Measurements from ENCODE around the gene C16orf78. TPM values are rescaled to one million over a fixed set of nuclear protein-coding genes. Genes with fewer than 3 reads are reported as not detected.

C16orf78 gene
- total and polyA plus RNA-seq, 4 donors: not detected

- Histone ChIP-seq H3K9me3 (ENCODE audit: control insufficient read depth in 4 of 4, insufficient read depth in 3 of 4, low read length in 3 of 4) (no peaks in the 10 kb centered on the region), H3K4me3 (no peak overlapping the region), H3K36me3 (ENCODE audit: control insufficient read depth in 4 of 4, insufficient read depth in 4 of 4, low read length in 4 of 4) (no peaks in the 10 kb centered on the region), H3K27me3 (ENCODE audit: control insufficient read depth in 3 of 3, insufficient read depth in 3 of 3, low read length in 2 of 3) (no peaks in the 10 kb centered on the region), H3K9ac (ENCODE audit: insufficient read depth in 1 of 2, low read length in 2 of 2) (no peak overlapping the region), H3K4me1 (ENCODE audit: control insufficient read depth in 5 of 5, insufficient read depth in 5 of 5, low read length in 5 of 5) (no peaks in the 10 kb centered on the region), H3K27ac (ENCODE audit: low read depth in 1 of 2, low read length in 1 of 2) (no peak overlapping the region)
- TF ChIP-seq CTCF (IDR thresholded peaks at IDR 0.05; ENCODE audit: control extremely low read depth, extremely low read depth): no peak
- no peak for ATAC-seq (ENCODE audit: insufficient read depth, low FRiP score)
- WGBS, 2 donors: 78 to 94% methylated on average over 10 of the region's 10 CpGs
- DNase-seq: no peak
Measured at GRCh38 chr16:49415083-49415482, 41.5 kb downstream of the C16orf78 start.

- no peak for ATAC-seq (ENCODE audit: insufficient read depth, low FRiP score)
- Histone ChIP-seq H3K4me1 (ENCODE audit: control insufficient read depth in 5 of 5, insufficient read depth in 5 of 5, low read length in 5 of 5) (no peaks in the 10 kb centered on the region), H3K36me3 (ENCODE audit: control insufficient read depth in 4 of 4, insufficient read depth in 4 of 4, low read length in 4 of 4) (no peaks in the 10 kb centered on the region), H3K9me3 (ENCODE audit: control insufficient read depth in 4 of 4, insufficient read depth in 3 of 4, low read length in 3 of 4) (no peaks in the 10 kb centered on the region), H3K27ac (ENCODE audit: low read depth in 1 of 2, low read length in 1 of 2) (no peak overlapping the region), H3K4me3 (no peak overlapping the region), H3K9ac (ENCODE audit: insufficient read depth in 1 of 2, low read length in 2 of 2) (no peak overlapping the region), H3K27me3 (ENCODE audit: control insufficient read depth in 3 of 3, insufficient read depth in 3 of 3, low read length in 2 of 3) (no peaks in the 10 kb centered on the region)
- DNase-seq: no peak
- TF ChIP-seq CTCF (IDR thresholded peaks at IDR 0.05; ENCODE audit: control extremely low read depth, extremely low read depth): no peak
- 92 to 93% methylated on average over 15 of the region's 15 CpGs for whole genome bisulfite sequencing, 2 donors
Measured at GRCh38 chr16:49416001-49416675, 42.5 kb downstream of the C16orf78 start.

DNA sequence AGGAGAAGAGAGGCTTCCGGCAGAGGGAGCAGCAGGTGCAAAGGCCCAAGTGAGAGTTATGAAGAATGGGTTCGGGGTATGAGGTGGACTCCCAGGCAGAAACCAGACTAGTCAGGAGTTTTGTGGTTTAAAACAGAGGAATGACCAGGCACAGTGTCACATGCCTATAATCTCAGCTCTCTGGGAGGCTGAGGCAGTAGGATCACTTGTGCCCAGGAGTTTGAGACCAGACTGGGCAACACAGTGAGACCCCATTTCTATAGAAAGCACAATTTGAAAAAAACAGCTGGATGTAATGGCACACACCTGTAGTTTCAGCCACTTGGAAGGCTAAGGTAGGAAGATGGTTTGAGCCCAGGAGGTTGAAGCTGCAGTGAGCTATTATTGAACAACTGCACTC lies 43.8 kb downstream of the C16orf78 start:
- no peaks in the 10 kb centered on the region for H3K4me1 ChIP-seq (ENCODE audit: control insufficient read depth in 5 of 5, insufficient read depth in 5 of 5, low read length in 5 of 5)
- H3K36me3 ChIP-seq (ENCODE audit: control insufficient read depth in 4 of 4, insufficient read depth in 4 of 4, low read length in 4 of 4): no peaks in the 10 kb centered on the region
- no peak overlapping the region for H3K4me3 ChIP-seq
- DNase-seq (no peak), ATAC-seq (ENCODE audit: insufficient read depth, low FRiP score) (no peak)
- no peak overlapping the region for H3K9ac ChIP-seq (ENCODE audit: insufficient read depth in 1 of 2, low read length in 2 of 2)
- no peaks in the 10 kb centered on the region for H3K27me3 ChIP-seq (ENCODE audit: control insufficient read depth in 3 of 3, insufficient read depth in 3 of 3, low read length in 2 of 3)
- 87 to 95% methylated on average over 2 of the region's 2 CpGs for WGBS, 2 donors
- H3K9me3 ChIP-seq (ENCODE audit: control insufficient read depth in 4 of 4, insufficient read depth in 3 of 4, low read length in 3 of 4): no peaks in the 10 kb centered on the region
- TF ChIP-seq CTCF (IDR thresholded peaks at IDR 0.05; ENCODE audit: control extremely low read depth, extremely low read depth): no peak
- H3K27ac ChIP-seq (ENCODE audit: low read depth in 1 of 2, low read length in 1 of 2): no peak overlapping the region

- WGBS, 2 donors: 72 to 74% methylated on average over 13 of the region's 13 CpGs
- no peak overlapping the region for H3K27ac ChIP-seq (ENCODE audit: low read depth in 1 of 2, low read length in 1 of 2)
- no peaks in the 10 kb centered on the region for H3K27me3 ChIP-seq (ENCODE audit: control insufficient read depth in 3 of 3, insufficient read depth in 3 of 3, low read length in 2 of 3)
- H3K4me1 ChIP-seq (ENCODE audit: control insufficient read depth in 5 of 5, insufficient read depth in 5 of 5, low read length in 5 of 5): no peaks in the 10 kb centered on the region
- no peaks in the 10 kb centered on the region for H3K9me3 ChIP-seq (ENCODE audit: control insufficient read depth in 4 of 4, insufficient read depth in 3 of 4, low read length in 3 of 4)
- H3K36me3 ChIP-seq (ENCODE audit: control insufficient read depth in 4 of 4, insufficient read depth in 4 of 4, low read length in 4 of 4): no peaks in the 10 kb centered on the region
- H3K4me3 ChIP-seq: no peak overlapping the region
- no peak for TF ChIP-seq CTCF (IDR thresholded peaks at IDR 0.05; ENCODE audit: control extremely low read depth, extremely low read depth)
- H3K9ac ChIP-seq (ENCODE audit: insufficient read depth in 1 of 2, low read length in 2 of 2): no peak overlapping the region
- ATAC-seq (ENCODE audit: insufficient read depth, low FRiP score) (no peak), DNase-seq (no peak)
Measured at GRCh38 chr16:49419006-49419405, 45.4 kb downstream of the C16orf78 start.
